MM.1S (cell line): ENCODE data around the gene SPOP.

Source experiments
- DNase-seq: peaks from one replicate; pipeline ENCODE4 v3.0.0-alpha.2; 2015
- H2AFZ ChIP-seq: fragments of 300-600 bp; sonication (generic); 2 replicates; pipeline ENCODE4 v1.6.0; 2016; ENCODE audit warnings: antibody characterized with exemption, low read length
- H3F3A ChIP-seq: fragments of 300-600 bp; sonication (generic); 2 replicates; pipeline ENCODE4 v1.6.1; 2016; ENCODE audit warnings: mild to moderate bottlenecking, antibody characterized with exemption, low read length, moderate library complexity, mixed read lengths; ENCODE audit not compliant: insufficient read depth
- H3K27ac ChIP-seq: fragments of 300-600 bp; sonication (generic); 2 replicates; pipeline ENCODE4 v1.5.1; 2016; ENCODE audit warnings: mild to moderate bottlenecking, low read length
- H3K27me3 ChIP-seq: fragments of 300-600 bp; sonication (generic); replicated peaks from 2 replicates; pipeline ENCODE4 v1.6.0; 2016; ENCODE audit warnings: low read length; ENCODE audit not compliant: insufficient read depth
- H3K36me3 ChIP-seq: fragments of 300-600 bp; sonication (generic); replicated peaks from 2 replicates; pipeline ENCODE4 v1.6.1; 2016; ENCODE audit warnings: mild to moderate bottlenecking, low read length, mixed read lengths; ENCODE audit not compliant: insufficient read depth
- H3K4me1 ChIP-seq: fragments of 300-600 bp; sonication (generic); 2 replicates; pipeline ENCODE4 v1.6.1; 2016; ENCODE audit warnings: low read length, mixed read lengths
- H3K4me2 ChIP-seq: fragments of 300-600 bp; sonication (generic); 2 replicates; pipeline ENCODE4 v1.6.0; 2016; ENCODE audit warnings: low read depth, low read length
- H3K4me3 ChIP-seq: fragments of 300-600 bp; sonication (generic); 2 replicates; pipeline ENCODE4 v1.5.1; 2016; ENCODE audit warnings: low read length, mixed read lengths
- H3K79me2 ChIP-seq: fragments of 300-600 bp; sonication (generic); 2 replicates; pipeline ENCODE4 v1.6.1; 2016; ENCODE audit warnings: mixed run types, low read length, mixed read lengths
- H3K9ac ChIP-seq: fragments of 300-600 bp; sonication (generic); 2 replicates; pipeline ENCODE4 v1.6.1; 2016; ENCODE audit warnings: low read length, mixed read lengths
- H3K9me2 ChIP-seq: fragments of 300-600 bp; sonication (generic); replicated peaks from 2 replicates; pipeline ENCODE4 v1.6.1; 2016; ENCODE audit warnings: mild to moderate bottlenecking, low read length, mixed read lengths; ENCODE audit not compliant: insufficient read depth
- H3K9me3 ChIP-seq: fragments of 300-600 bp; sonication (generic); replicated peaks from 2 replicates; pipeline ENCODE4 v1.6.1; 2016; ENCODE audit warnings: mild to moderate bottlenecking, low read length, mixed read lengths; ENCODE audit not compliant: insufficient read depth
- H4K20me1 ChIP-seq: fragments of 300-600 bp; sonication (generic); 2 replicates; pipeline ENCODE4 v1.6.1; 2016; ENCODE audit warnings: mild to moderate bottlenecking, low read length, moderate library complexity, mixed read lengths; ENCODE audit not compliant: insufficient read depth
- CTCF ChIP-seq: fragments of 300-600 bp; sonication (generic); IDR thresholded peaks from 2 replicates; pipeline ENCODE4 v1.5.1; 2016; ENCODE audit warnings: antibody characterized with exemption, low read length, mixed read lengths
- EZH2 ChIP-seq: fragments of 300-600 bp; sonication (generic); optimal IDR thresholded peaks from 2 replicates; pipeline ENCODE3; 2017; ENCODE audit warnings: low read depth, mild to moderate bottlenecking, antibody characterized with exemption, low read length, mixed read lengths
- EZH2phosphoT487 ChIP-seq: fragments of 300-600 bp; sonication (generic); IDR thresholded peaks from 2 replicates; pipeline ENCODE4 v1.6.1; 2018; ENCODE audit warnings: antibody characterized with exemption, low read length

The SPOP gene

DNA sequence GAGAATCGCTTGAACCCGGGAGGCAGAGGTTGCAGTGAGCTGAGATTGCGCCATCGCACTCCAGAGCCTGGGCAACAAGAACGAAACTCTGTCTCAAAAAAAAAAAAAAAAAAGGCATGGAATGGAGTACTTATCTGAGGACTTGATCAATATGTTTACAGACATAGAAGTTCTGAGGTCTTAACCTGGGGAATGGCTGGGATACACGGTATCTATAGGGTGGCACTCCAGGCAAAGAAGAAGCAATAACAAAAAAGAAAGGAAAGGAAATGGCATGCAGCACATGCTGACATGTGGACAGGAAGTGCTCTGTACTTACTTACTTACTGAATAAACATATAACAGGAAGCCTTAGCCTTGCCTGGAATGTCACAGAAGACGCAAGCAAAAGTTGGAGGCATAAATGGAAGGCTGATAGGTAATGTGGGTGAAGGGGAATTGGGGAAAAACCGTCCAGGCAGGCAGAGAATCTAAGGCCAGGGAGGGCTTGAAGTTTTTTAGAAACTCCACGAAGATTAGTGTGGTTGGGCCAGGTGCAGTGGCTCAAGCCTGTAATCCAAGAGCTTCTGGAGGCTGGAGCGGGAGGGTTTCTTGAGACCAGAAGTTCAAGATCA is 10.1 kb upstream of the SPOP start:
- no peaks in the 10 kb centered on the region for H3F3A ChIP-seq
- H2AFZ ChIP-seq = peak overlapping the region; percentile 60
- no peaks in the 10 kb centered on the region for H3K79me2 ChIP-seq
- TF ChIP-seq EZH2 (no peak), CTCF (no peak), EZH2phosphoT487 (no peak)
- H3K27me3 ChIP-seq = no peaks in the 10 kb centered on the region
- H3K4me2 ChIP-seq = peak overlapping the region; percentile 27; the same call in 1 of the 2 replicates
- H3K27ac ChIP-seq = no peak overlapping the region; the same call in 1 of the 2 replicates
- H3K9me3 ChIP-seq = no peaks in the 10 kb centered on the region
- no peak for DNase-seq
- peaks cover 8% of the 10 kb centered on the region for H3K4me1 ChIP-seq
- H3K4me3 ChIP-seq = no peak overlapping the region
- H3K36me3 ChIP-seq = no peaks in the 10 kb centered on the region
- H3K9me2 ChIP-seq = no peaks in the 10 kb centered on the region
- no peaks in the 10 kb centered on the region for H4K20me1 ChIP-seq
- H3K9ac ChIP-seq = no peak overlapping the region

GRCh38 chr17:49681106-49681979 is 3.4 kb upstream of the SPOP start:
- Histone ChIP-seq H3K9me3 (no peaks in the 10 kb centered on the region), H3K4me3 (no peak overlapping the region), H3K4me2 (no peak overlapping the region), H4K20me1 (no peaks in the 10 kb centered on the region), H3K36me3 (no peaks in the 10 kb centered on the region), H3K9me2 (no peaks in the 10 kb centered on the region), H3K27me3 (no peaks in the 10 kb centered on the region), H3K79me2 (peaks cover 12% of the 10 kb centered on the region), H3K27ac (no peak overlapping the region), H3K9ac (no peak overlapping the region), H2AFZ (no peak overlapping the region), H3F3A (peaks cover 10% of the 10 kb centered on the region), H3K4me1 (no peaks in the 10 kb centered on the region)
- TF ChIP-seq EZH2phosphoT487 (no peak), CTCF (no peak), EZH2 (no peak)
- no peak for DNase-seq

GRCh38 chr17:49680314-49680713 is 2.4 kb upstream of the SPOP start:
- Histone ChIP-seq H3F3A (peaks cover 16% of the 10 kb centered on the region), H3K9ac (no peak overlapping the region), H3K9me2 (no peaks in the 10 kb centered on the region), H2AFZ (no peak overlapping the region), H3K27ac (no peak overlapping the region), H3K4me2 (no peak overlapping the region), H3K36me3 (no peaks in the 10 kb centered on the region), H3K9me3 (no peaks in the 10 kb centered on the region), H4K20me1 (no peaks in the 10 kb centered on the region), H3K79me2 (peaks cover 21% of the 10 kb centered on the region), H3K27me3 (no peaks in the 10 kb centered on the region), H3K4me3 (no peak overlapping the region), H3K4me1 (peaks cover 3% of the 10 kb centered on the region)
- TF ChIP-seq EZH2 (no peak), EZH2phosphoT487 (no peak), CTCF (no peak)
- no peak for DNase-seq
